Pericardium fibroblast (primary cell): ENCODE data around the gene FAM89B. TPM values are rescaled to one million over a fixed set of nuclear protein-coding genes. Genes with fewer than 3 reads are reported as not detected.

Source experiments
- total RNA-seq: library from RNA; depleted of rRNA; stranded (reverse); fragments of >200 nt; gene quantifications from 2 replicates; pipeline ENCODE4 v1.2.3, GENCODE V29; 2015

The FAM89B gene
- total RNA-seq: 63.5 and 65.5 TPM in 2 replicates

GRCh38 chr11:65572356-65573051 lies at the start of gene FAM89B:
Gene FAM89B (plus strand): TSS chr11:65572538. CDS start chr11:65572670, 132 bp downstream.

GRCh38 chr11:65524741-65525545 lies 47.4 kb upstream of the FAM89B start, which contains the start of gene SCYL1:
Gene SCYL1 (plus strand): TSS chr11:65525083. CDS start chr11:65525154, 71 bp downstream.

GRCh38 chr11:65558002-65558929 lies 14.1 kb upstream of the FAM89B start, which contains the start of gene LTBP3:
Gene LTBP3 (minus strand): TSS chr11:65558359. CDS start chr11:65557959, 400 bp downstream.

GRCh38 chr11:65569973-65570918 lies 2.1 kb upstream of the FAM89B start, which contains the start of gene ZNRD2:
Gene ZNRD2 (plus strand): TSS chr11:65570477. CDS start chr11:65570492, 15 bp downstream.

GRCh38 chr11:65575568-65576231 lies 3.4 kb downstream of the FAM89B start, which contains the start of gene EHBP1L1:
Gene EHBP1L1 (plus strand): TSS chr11:65576053. CDS start chr11:65576303, 250 bp downstream.

GRCh38 chr11:65595543-65596281 lies 23.4 kb downstream of the FAM89B start, which contains the start of gene KCNK7:
Gene KCNK7 (minus strand): TSS chr11:65595800. CDS start chr11:65595772, 28 bp downstream.

GRCh38 chr11:65615229-65615949 lies 43.1 kb downstream of the FAM89B start, which contains the start of gene PCNX3:
Gene PCNX3 (plus strand): TSS chr11:65615776. CDS start chr11:65616312, 536 bp downstream.

Other genes starting within 250 kb of the FAM89B start
- 32.4 and 36.6 TPM in 2 replicates for gene DPF2, start 238.7 kb upstream of the FAM89B start, total RNA-seq
- gene TIGD3, start 217.8 kb upstream of the FAM89B start, total RNA-seq: 0.12 TPM in 1 of 2 replicates, not detected in the other
- 2.1 and 3.5 TPM in 2 replicates for gene SLC25A45, start 189.9 kb upstream of the FAM89B start, total RNA-seq
- 28.1 and 50.2 TPM in 2 replicates for gene FRMD8, start 185.9 kb upstream of the FAM89B start, total RNA-seq
- gene NEAT1, start 149.7 kb upstream of the FAM89B start, total RNA-seq: 34.4 and 45.6 TPM in 2 replicates
- 1,267 and 1,769 TPM in 2 replicates for gene MALAT1, start 73.5 kb upstream of the FAM89B start, total RNA-seq
- 69.6 and 125 TPM in 2 replicates for gene SCYL1, start 47.5 kb upstream of the FAM89B start, total RNA-seq
- gene LTBP3, start 14.2 kb upstream of the FAM89B start, total RNA-seq: 165 and 206 TPM in 2 replicates
- gene ZNRD2, start 2.1 kb upstream of the FAM89B start, total RNA-seq: 37.1 and 50.3 TPM in 2 replicates
- 37.3 and 97.9 TPM in 2 replicates for gene EHBP1L1, start 3.5 kb downstream of the FAM89B start, total RNA-seq
- gene KCNK7, start 23.3 kb downstream of the FAM89B start, total RNA-seq: 0.09 and 1.2 TPM in 2 replicates
- 28.9 and 30.2 TPM in 2 replicates for gene MAP3K11, start 41.7 kb downstream of the FAM89B start, total RNA-seq
- 29.4 and 35.4 TPM in 2 replicates for gene PCNX3, start 43.2 kb downstream of the FAM89B start, total RNA-seq
- gene SIPA1, start 65.6 kb downstream of the FAM89B start, total RNA-seq: 15.8 and 28.9 TPM in 2 replicates
- gene RELA, start 90.4 kb downstream of the FAM89B start, total RNA-seq: 36.7 and 42.9 TPM in 2 replicates
- gene KAT5, start 139.7 kb downstream of the FAM89B start, total RNA-seq: 24.8 and 29.6 TPM in 2 replicates
- gene RNASEH2C, start 148.3 kb downstream of the FAM89B start, total RNA-seq: 52.8 and 80.4 TPM in 2 replicates
- 8.9 and 13.4 TPM in 2 replicates for gene AP5B1, start 208.4 kb downstream of the FAM89B start, total RNA-seq
- gene OVOL1, start 214.5 kb downstream of the FAM89B start, total RNA-seq: not detected in 2 replicates